ENCODE data around the gene BBS9. TPM values are rescaled to one million over a fixed set of nuclear protein-coding genes. Genes with fewer than 3 reads are reported as not detected.

BBS9 gene
- total and polyA plus RNA-seq, 2 experiments from 2014 or later = 10.2 to 15.0 TPM

- peaks cover 15% of the 10 kb centered on the region for H3K4me1 ChIP-seq (ENCODE audit: insufficient read depth)
- peak overlapping the region; percentile 58 for H3K27ac ChIP-seq
- no peak for TF ChIP-seq EZH2 (IDR thresholded peaks at IDR 0.05; ENCODE audit: insufficient read depth, poor library complexity, severe bottlenecking)
- TF ChIP-seq EZH2phosphoT487 (IDR thresholded peaks at IDR 0.05; ENCODE audit: insufficient read depth, low read depth) = no peak
- peaks cover 8% of the 10 kb centered on the region for H3F3A ChIP-seq (ENCODE audit: insufficient read depth)
- peak overlapping the region; percentile 87 for H3K9ac ChIP-seq
- in situ Hi-C loops (cut with MboI) = no loop called here
- WGBS, 2 experiments (ENCODE audit: low coverage in 1 of 2, low lambda C conversion rate in 2 of 2, missing lambda C conversion rate in 2 of 2) = 1 to 2% methylated on average over 10 of the region's 10 CpGs
- no peak for DNase-seq
- H3K4me2 ChIP-seq (ENCODE audit: unreplicated experiment) = peak overlapping the region; percentile 92
- H3K9me2 ChIP-seq (ENCODE audit: insufficient read depth) = no peaks in the 10 kb centered on the region
- peaks cover 54% of the 10 kb centered on the region for H3K79me2 ChIP-seq (ENCODE audit: insufficient read depth)
- H2AFZ ChIP-seq = peak overlapping the region; percentile 92
- H3K36me3 ChIP-seq (ENCODE audit: low read depth) = 0 out of 2 replicates have a peak, but pooled peaks cover 2% of the 10 kb centered on the region
- no peaks in the 10 kb centered on the region for H4K20me1 ChIP-seq (ENCODE audit: insufficient read depth)
- peak overlapping the region; percentile 97 for H3K4me3 ChIP-seq
- H3K27me3 ChIP-seq (replicated peaks; ENCODE audit: insufficient read depth) = no peaks in the 10 kb centered on the region
- H3K9me3 ChIP-seq (ENCODE audit: low read depth) = no peaks in the 10 kb centered on the region
Observed at GRCh38 chr7:33108554-33109004, 20.8 kb upstream of the BBS9 start.

- Histone ChIP-seq H3K79me2 (ENCODE audit: insufficient read depth) (peaks cover 48% of the 10 kb centered on the region), H3K9ac (peak within 1 kb of the TSS; percentile 87), H3K9me3 (ENCODE audit: low read depth) (no peaks in the 10 kb centered on the region), H3K4me1 (ENCODE audit: insufficient read depth) (peaks cover 15% of the 10 kb centered on the region), H3K27me3 (replicated peaks; ENCODE audit: insufficient read depth) (no peaks in the 10 kb centered on the region), H3K4me2 (ENCODE audit: unreplicated experiment) (peak within 1 kb of the TSS; percentile 98), H4K20me1 (ENCODE audit: insufficient read depth) (no peaks in the 10 kb centered on the region), H3K27ac (peak within 1 kb of the TSS; percentile 58), H3K4me3 (peak within 1 kb of the TSS; percentile 97), H2AFZ (peak within 1 kb of the TSS; percentile 98), H3F3A (ENCODE audit: insufficient read depth) (peaks cover 8% of the 10 kb centered on the region), H3K36me3 (ENCODE audit: low read depth) (no peaks in the 10 kb centered on the region), H3K9me2 (ENCODE audit: insufficient read depth) (no peaks in the 10 kb centered on the region)
- in situ Hi-C loops (cut with MboI) = no loop called here
- DNase-seq = peak; percentile 87
- no peak for TF ChIP-seq EZH2phosphoT487 (IDR thresholded peaks at IDR 0.05; ENCODE audit: insufficient read depth, low read depth)
- no peak for TF ChIP-seq EZH2 (IDR thresholded peaks at IDR 0.05; ENCODE audit: insufficient read depth, poor library complexity, severe bottlenecking)
- WGBS, 2 experiments (ENCODE audit: low coverage in 1 of 2, low lambda C conversion rate in 2 of 2, missing lambda C conversion rate in 2 of 2) = 0 to 1% methylated on average over 20 to 56 of the region's 100 CpGs
Observed at GRCh38 chr7:33109005-33109757, 20.2 kb upstream of the BBS9 start, which contains the start of gene RP9. Gene RP9, minus strand, starts transcription at chr7:33109404. Its CDS starts 32 bp downstream, at chr7:33109372.

- H3K4me3 ChIP-seq = peak overlapping the region; percentile 97
- H3K79me2 ChIP-seq (ENCODE audit: insufficient read depth) = peaks cover 42% of the 10 kb centered on the region
- H3K4me1 ChIP-seq (ENCODE audit: insufficient read depth) = peaks cover 15% of the 10 kb centered on the region
- no peaks in the 10 kb centered on the region for H3K9me2 ChIP-seq (ENCODE audit: insufficient read depth)
- H3K4me2 ChIP-seq (ENCODE audit: unreplicated experiment) = peak overlapping the region; percentile 98
- in situ Hi-C loops (cut with MboI) = no loop called here
- no peak for TF ChIP-seq EZH2 (IDR thresholded peaks at IDR 0.05; ENCODE audit: insufficient read depth, poor library complexity, severe bottlenecking)
- no peaks in the 10 kb centered on the region for H3K9me3 ChIP-seq (ENCODE audit: low read depth)
- no peak overlapping the region for H3K27ac ChIP-seq
- no peaks in the 10 kb centered on the region for H4K20me1 ChIP-seq (ENCODE audit: insufficient read depth)
- WGBS, 2 experiments (ENCODE audit: low coverage in 1 of 2, low lambda C conversion rate in 2 of 2, missing lambda C conversion rate in 2 of 2) = 6 to 7% methylated on average over 11 of the region's 11 CpGs
- H3K36me3 ChIP-seq (ENCODE audit: low read depth) = no peaks in the 10 kb centered on the region
- peaks cover 8% of the 10 kb centered on the region for H3F3A ChIP-seq (ENCODE audit: insufficient read depth)
- DNase-seq = peak; percentile 72
- H3K9ac ChIP-seq = peak overlapping the region; percentile 68
- H3K27me3 ChIP-seq (replicated peaks; ENCODE audit: insufficient read depth) = no peaks in the 10 kb centered on the region
- peak overlapping the region; percentile 98 for H2AFZ ChIP-seq
Observed at GRCh38 chr7:33109758-33110238, 19.6 kb upstream of the BBS9 start.

GRCh38 chr7:33111614-33112013 lies 17.8 kb upstream of the BBS9 start:
- in situ Hi-C loops (cut with MboI) = no loop called here
- H3F3A ChIP-seq (ENCODE audit: insufficient read depth) = peaks cover 8% of the 10 kb centered on the region
- TF ChIP-seq EZH2 (IDR thresholded peaks at IDR 0.05; ENCODE audit: insufficient read depth, poor library complexity, severe bottlenecking) = no peak
- TF ChIP-seq EZH2phosphoT487 (IDR thresholded peaks at IDR 0.05; ENCODE audit: insufficient read depth, low read depth) = no peak
- H2AFZ ChIP-seq = no peak overlapping the region
- no peaks in the 10 kb centered on the region for H3K9me3 ChIP-seq (ENCODE audit: low read depth)
- no peak for DNase-seq
- H3K9ac ChIP-seq = no peak overlapping the region
- no peaks in the 10 kb centered on the region for H4K20me1 ChIP-seq (ENCODE audit: insufficient read depth)
- H3K9me2 ChIP-seq (ENCODE audit: insufficient read depth) = no peaks in the 10 kb centered on the region
- H3K4me2 ChIP-seq (ENCODE audit: unreplicated experiment) = no peak overlapping the region
- H3K4me1 ChIP-seq (ENCODE audit: insufficient read depth) = peaks cover 15% of the 10 kb centered on the region
- H3K79me2 ChIP-seq (ENCODE audit: insufficient read depth) = peaks cover 24% of the 10 kb centered on the region
- 55 to 56% methylated on average over 3 of the region's 3 CpGs for WGBS, 2 experiments (ENCODE audit: low coverage in 1 of 2, low lambda C conversion rate in 2 of 2, missing lambda C conversion rate in 2 of 2)
- no peak overlapping the region for H3K4me3 ChIP-seq
- no peaks in the 10 kb centered on the region for H3K27me3 ChIP-seq (replicated peaks; ENCODE audit: insufficient read depth)
- no peaks in the 10 kb centered on the region for H3K36me3 ChIP-seq (ENCODE audit: low read depth)
- H3K27ac ChIP-seq = no peak overlapping the region

All from GM23248 (cell line).